ENCODE measurements around the gene NSG2. TPM values are rescaled to one million over a fixed set of nuclear protein-coding genes. Genes with fewer than 3 reads are reported as not detected.

NSG2 gene
- total RNA-seq, 1 experiment from 2014 or later, result 0.10 TPM

DNA sequence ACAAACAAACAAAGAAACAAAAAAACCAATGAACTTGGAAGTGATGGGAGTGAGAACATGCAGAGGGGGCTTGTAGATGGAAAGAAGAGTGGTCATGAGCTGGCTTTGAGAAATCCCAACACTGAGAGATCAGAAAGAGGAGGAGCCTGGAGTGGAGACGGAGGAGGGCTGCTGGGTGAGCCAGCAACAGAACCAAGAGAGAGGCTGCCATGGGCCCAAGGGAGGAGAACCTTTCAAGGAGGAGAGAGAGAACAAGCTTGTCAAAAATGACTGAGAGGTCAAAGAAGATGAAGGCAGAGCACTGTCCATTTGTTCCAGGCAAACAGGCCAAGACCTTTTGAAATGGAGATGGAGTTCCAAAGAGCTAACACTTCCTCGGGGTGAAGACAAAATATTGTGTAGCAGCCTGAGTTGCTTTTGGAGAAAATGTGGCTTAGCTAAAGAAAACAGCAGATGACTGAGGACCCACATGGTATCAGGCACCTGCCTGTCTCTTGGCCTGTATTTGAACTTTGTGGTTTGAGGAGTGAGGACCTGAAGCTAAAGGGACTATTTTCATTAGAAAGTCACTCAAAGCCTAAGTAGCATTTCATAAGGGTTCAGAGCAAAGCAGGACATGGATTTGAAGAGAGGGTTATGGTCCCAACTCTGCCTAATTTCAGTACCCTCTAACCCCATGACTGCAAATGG lies 13.1 kb downstream of the NSG2 start:
- no peak for DNase-seq (ENCODE audit: extremely low read depth, low read depth)

DNA sequence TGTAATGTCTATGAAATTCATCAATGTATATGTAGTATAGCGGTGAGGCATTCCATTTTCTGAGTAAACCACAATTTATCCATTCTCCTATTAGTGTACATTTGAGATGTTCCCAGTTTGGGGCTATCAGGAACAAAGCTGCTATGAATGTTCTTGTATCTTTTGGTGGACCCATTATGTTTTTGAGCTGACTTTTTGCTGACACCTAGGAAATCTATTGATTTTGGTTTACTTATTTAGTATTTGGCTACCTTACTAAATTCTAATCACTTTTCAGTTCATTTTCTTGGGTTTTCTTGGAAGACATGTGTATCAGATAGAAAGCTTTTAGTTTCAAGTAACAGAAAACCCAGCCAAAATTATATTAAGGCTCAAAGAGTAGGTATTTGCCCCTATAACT lies 13.7 kb downstream of the NSG2 start:
- DNase-seq (ENCODE audit: extremely low read depth, low read depth), result no peak

DNA sequence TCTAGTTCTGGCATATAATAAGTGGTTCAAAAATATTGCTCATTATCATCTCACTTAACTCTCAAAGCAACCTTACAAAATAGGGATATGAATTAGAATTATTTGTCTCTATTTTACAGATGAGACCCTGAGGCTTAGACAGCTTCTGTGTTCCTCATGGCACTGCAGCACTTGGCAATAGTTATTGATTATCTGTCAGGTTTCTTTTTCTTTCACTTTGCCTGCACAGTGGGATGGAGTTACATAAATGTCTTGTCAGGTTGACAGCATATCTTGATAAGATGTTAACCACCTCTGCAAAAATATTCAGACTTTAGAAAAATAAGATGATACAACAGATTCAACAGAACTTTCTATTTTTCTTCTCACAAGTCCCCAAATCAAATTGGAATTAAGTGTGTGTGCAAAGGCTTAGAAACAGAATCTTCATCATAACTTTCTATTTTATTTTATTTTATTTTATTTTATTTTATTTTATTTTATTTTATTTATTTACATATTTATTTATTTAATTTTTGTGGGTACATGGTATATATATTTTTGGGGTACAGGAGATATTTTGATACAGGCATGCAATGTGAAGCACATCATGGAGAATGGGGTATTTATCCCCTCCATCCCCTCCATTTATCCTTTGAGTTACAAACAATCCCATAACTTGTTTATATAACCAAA lies 17.7 kb downstream of the NSG2 start:
- DNase-seq (ENCODE audit: extremely low read depth, low read depth), result no peak

DNA sequence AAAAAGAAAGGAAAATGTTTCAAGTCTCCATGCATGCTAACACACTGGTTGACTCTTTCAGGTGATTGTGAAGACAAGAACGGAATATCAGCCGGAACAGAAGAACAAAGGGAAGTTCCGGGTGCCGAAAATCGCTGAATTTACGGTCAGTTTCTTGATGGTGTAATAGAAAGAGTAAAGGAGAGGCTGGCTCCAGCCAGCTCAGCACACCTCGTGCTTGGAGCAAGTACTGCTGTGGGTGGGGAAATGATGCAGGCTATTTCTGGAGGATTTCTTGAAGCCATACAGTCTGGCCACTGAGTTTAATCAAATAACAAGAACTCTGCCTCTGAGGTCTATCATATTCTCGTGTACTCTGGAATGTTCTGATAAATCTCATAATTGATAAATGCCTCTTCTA lies 18.7 kb downstream of the NSG2 start:
- no peak for DNase-seq (ENCODE audit: extremely low read depth, low read depth)

DNA sequence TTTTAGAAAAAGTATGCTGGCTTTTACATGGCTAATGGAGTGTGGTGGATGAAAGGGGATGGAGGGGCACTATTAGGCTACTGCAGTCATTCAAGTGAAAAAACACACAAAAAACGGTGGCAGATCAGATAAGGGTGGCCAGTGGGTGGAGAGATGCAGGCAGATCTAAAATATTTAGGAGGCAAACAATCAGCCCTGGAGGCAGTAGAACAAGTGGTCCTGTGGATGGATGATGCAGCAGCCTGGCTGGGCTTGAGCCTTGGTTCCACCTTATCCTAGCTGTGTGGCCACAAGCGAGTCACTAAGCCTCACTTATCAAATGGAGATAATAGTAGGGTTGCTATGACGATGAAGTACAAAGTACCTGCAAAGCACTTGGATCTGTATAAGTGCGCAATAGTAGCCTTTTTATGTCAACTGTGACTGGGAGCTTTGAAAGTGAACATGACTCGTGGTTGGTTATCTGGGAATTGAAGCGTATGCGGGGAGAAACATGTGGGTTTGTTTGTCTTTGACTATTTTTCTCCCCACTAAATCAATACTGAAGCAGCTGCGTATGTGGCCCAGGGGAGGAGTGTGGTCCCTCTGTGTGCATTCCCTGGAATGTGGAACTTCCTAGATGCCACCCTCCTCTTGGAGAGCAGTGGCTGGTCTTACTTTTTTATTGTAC lies 20.2 kb downstream of the NSG2 start:
- DNase-seq (ENCODE audit: extremely low read depth, low read depth), result no peak

DNA sequence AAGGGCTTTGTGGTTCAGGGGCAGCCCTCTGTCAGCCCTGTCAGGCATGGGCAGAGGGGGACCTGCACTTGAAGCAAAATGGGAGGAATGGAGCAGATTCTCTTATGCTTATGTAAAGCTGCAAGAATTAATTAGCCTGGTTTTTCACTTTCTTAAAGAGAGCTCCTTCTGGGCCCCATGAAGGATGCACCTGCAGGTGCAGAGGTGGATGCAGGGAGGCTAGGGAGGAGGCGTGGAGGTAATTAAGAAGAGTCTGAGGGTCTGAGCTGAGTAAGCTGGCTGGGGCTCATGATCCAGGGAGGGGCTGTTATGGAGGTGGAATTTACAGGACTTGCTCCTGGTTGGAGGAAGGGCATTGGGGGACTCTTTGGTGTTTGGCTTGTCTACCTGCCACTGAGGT lies 22.0 kb downstream of the NSG2 start:
- no peak for DNase-seq (ENCODE audit: extremely low read depth, low read depth)

DNA sequence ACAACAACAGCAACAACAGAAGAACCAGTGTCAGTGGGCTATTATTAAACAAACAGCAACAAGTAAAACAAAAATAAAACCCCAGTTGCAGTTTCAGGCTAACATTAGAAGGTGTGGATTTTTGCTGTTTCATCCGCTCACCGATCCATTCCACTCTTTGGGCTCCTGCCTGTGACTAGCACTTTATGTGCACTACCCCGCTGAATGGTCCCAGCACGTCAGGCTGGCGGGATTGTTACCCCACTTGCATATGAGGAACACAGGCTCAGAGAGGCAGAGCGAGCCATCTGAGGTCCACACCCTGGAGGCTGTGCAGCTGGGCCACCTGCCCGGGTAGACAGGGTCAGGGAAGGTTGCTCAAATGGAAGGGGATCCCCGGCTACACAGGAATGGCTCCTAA lies 26.0 kb downstream of the NSG2 start:
- DNase-seq (ENCODE audit: extremely low read depth, low read depth), result no peak

DNA sequence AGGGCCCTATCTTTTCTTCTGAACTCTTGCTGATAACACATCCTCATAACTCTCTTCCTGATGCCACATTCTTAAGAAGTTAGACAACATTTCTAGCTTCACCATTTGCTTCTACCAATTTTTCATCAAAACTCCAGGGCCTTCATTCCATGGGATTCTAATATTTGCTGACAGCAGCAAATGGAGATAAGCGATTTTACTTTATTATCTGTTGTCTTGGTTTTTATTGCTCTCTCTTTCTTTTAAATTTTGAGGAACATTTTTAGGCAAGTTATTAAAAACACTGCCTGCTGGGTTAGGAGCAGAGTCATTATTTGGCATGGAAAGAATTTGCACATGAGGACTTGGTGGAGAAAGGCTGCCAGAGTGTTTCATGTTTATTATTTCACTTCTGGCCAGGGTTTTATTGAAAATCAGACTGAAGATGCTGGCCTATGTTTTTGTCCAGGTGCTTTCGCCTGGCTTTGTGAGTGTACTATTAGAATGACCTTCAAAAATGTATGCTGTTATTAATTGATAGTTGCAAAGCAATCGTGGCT lies 27.7 kb downstream of the NSG2 start:
- no peak for DNase-seq (ENCODE audit: extremely low read depth, low read depth)

DNA sequence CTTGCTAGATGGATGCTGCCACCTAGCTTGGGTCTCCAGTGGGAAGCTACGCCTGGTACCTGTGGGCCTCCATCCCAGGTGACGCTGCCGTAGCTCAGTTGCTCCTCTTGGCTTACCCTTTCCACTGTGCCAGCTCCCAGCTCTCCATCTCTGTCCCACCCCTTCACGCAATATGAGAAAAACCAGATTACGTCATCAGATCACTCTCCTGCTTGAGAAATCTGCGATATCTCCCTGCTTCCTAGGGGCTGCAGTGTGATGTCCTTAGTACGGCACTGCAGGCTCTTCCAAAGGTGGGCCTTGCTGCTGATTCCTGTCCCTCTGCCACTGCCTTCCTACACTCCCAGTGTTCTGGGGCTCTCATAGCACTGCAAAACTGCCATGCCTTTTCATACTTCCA lies 28.9 kb downstream of the NSG2 start:
- no peak for DNase-seq (ENCODE audit: extremely low read depth, low read depth)

DNA sequence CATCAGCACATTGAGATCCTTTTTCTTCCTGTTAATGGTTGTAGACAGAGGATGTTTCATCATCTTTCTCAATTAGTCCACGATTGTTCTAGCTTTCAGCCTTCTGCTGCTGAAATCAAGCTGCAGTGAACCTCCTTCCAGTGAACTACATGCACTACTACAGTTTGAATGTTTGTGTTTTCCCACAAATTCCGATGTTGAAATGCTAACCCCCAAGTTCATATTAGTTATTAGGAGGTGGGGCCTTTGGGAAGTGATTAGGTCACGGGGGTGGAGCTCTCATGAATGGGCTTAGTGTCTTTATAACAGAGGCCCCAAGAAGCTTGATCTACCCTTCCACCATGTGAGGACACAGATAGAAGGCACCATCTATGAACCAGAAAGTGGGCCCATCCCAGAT lies 32.9 kb downstream of the NSG2 start:
- no peak for DNase-seq (ENCODE audit: extremely low read depth, low read depth)

DNA sequence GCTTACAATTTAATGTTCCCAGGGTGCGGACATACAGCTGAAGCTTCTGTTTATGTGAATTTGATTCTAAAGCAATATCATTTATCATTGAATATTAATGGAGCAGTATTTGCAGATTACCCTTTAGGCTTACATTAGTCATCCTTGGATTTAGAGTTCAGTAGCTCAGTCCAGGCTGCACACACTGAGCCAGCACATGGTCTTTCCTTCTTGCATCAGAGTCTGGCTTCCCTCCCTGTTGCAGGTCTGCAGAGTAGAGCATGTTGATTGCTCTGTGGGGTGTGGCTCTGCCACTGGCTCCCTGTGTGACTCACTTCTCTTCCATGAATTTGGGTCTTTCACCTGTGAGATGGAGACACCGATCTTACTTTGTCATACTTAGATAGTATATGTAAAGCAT lies 36.8 kb downstream of the NSG2 start:
- DNase-seq (ENCODE audit: extremely low read depth, low read depth), result no peak

DNA sequence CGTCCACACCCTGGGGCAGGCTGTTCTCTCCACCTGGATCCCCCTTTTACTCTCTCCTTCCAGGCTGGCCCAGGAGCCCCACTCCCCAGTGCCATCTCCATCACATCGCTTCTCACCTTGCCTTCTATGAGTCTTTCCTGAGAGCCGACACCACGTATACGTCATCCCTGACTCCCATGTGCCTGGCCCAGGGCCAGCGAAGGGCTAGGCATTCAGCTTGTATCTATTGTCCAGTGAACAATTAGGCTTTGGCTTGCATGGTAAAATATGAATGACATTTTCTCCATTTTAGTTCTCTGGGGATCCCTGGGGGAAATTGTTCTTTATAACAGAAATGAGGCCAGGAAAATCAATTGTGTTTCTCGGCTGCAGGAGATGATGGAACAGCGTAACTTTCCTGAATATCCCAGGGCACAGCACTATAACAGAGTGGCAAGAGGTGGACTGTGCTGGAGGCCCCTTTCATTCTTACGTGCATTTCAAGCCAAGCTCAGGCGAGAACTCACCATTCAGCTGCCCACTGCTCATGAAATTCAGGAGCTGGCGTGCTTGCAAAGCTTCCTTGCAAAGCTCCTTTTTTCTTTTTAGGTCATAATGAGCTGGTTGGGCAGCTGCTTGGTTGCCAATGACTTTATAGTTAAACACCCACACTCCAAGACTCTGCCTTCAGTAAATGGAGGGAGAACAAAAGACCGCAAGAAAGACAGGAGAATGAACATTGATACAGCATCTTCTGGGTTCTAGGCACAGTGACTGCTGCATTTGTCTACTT lies 37.7 kb downstream of the NSG2 start:
- no peak for DNase-seq (ENCODE audit: extremely low read depth, low read depth)

DNA sequence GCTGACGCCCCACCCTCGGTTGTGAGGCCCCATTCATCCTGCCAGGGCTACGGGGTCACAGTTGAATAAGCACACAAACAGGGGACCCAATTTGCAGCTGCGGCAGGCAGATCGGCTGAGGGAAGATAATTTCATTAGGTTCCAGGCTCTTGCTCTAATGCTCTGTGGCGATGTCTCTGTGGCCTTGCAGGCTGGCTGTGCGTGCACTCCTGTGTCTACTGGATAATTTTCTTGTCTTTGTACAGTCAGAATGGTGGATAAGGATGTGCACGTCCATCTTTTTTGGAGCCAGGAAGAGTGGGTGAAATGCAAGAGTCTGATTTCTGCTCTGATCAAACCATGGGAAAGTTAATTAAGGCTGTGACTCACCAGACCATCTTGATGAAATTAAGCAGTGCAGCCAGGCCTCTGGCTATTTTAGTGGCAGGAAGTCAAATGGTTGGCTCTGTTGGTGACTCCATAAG lies 39.2 kb downstream of the NSG2 start:
- no peak for DNase-seq (ENCODE audit: extremely low read depth, low read depth)

DNA sequence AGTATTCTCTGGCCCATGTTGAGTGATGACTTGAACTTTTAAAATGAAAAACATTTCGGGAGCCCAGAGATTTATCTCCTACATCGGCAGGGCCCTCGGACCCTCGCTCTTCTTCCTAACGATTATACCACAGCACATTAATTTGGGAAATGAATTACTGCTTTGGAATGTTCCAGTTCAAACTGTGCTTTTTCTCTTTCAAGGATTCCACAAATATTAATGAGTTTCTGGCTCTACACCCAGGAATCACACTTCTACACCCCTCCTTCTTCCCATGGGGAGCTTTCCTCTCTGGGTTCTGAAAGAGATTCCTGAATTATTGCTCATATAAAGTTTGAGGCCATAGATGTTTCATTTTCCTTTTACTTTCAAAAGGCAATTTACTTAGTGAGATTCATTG lies 41.2 kb downstream of the NSG2 start:
- no peak for DNase-seq (ENCODE audit: extremely low read depth, low read depth)

DNA sequence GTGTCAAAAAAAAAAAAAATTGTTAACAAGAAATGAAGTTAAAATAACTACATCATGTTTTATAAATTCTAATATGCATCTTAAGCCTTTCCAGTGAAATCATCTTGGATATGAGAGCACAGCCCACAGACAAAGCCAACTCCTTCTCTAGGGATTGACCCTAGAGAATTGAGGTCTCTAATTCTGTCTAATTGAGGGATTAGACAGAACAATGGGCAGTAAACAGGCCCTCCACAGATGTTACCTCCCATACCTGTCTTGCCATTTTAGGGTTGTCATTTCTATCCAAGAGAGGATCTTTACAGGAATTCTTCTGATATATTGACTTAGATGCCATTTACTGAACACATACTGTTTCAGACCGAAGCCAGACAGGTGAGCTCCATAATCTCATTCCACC lies 42.3 kb downstream of the NSG2 start:
- no peak for DNase-seq (ENCODE audit: extremely low read depth, low read depth)

DNA sequence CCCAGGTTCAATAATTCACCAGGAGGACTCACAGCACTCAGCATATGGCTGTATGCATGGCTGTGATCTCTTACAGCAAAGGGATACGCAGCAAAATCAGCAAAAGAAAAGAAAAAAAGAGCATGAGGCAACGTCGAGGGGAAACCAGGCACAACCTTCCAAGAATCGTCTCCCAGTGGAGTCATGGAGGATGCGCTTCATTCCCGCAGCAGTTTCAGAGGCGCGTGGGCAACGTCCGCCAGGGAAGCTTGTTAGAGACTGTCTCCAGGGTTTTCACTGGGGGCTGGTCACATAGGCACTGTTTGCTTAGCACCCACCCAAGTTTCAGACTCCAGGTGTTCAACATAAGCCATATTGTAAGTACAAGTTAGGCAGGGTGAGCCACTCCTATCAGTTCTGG lies 44.6 kb downstream of the NSG2 start:
- DNase-seq (ENCODE audit: extremely low read depth, low read depth), result no peak

DNA sequence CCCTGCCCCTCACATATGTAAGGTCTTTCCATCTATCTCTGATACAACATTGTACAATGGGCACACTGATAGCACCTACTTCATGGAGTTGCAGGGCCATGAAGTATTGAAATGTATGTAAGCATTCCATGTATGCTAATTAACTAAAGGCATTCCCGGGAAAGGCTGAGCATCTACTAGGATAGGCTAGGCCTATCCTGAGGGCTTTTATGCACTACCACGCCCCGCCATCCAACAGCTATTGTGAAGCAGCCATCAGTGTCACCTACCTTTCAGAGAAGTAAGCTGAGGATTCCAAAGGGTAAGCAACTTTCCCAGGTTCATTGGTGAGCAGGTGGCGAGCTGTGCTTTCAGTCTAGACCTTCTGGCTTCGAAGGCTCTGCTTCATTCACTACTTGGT lies 47.6 kb downstream of the NSG2 start:
- DNase-seq (ENCODE audit: extremely low read depth, low read depth), result no peak

DNA sequence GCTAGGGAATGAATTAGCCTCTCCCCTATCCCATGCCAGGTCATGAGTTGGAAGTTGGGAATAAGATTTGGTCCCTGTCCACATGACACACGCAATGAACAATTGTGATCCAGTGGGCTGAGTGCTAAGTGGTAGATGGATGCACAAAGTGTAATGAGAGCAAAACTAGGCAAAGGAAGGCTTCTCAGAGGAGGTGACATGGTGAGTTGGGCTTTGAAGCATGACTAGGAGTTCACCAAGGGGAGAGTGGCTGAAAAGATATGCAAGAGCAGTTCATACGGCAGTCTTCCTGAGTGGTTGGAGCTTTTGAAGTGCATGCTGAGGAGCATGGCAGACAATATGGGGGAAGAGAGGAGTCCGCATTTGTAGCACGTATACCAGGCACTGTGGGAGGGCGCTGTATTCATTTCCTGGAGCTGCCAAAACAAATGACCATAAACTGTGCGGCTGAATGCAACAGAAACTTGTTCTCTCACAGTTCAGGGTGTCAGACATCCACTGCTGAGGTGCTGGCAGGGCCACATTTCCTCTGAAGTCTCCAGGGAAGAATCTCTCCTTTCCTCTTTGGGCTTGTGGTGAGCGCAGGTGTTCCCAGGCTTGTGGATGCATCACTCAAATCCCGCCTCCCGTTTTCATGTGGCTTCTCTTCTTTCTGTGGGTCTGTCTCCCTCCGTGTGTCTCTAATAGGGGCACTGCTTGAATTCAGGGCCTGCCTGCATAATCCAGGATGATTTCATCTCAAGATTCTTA lies 49.5 kb downstream of the NSG2 start:
- no peak for DNase-seq (ENCODE audit: extremely low read depth, low read depth)

DNA sequence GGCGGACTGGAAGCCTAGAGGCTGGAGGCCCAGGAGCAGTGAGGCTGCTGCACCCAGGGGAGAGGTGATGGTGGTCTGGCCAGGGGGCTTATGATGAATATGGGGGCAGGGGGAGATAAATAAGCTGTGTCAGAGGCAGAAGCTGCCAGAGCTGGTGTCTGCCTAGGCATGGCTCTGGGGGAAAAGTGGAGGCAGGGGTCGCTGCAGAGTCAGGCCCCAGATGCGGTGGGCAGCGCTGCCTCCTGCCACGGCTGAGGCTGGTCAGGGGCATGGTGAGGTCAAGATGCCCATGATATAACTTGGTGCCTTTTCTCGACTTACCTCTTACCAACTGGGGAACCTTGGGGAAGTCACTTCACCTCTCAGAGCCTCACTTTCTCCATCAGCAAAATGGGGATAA lies 51.1 kb downstream of the NSG2 start:
- no peak for DNase-seq (ENCODE audit: extremely low read depth, low read depth)

DNA sequence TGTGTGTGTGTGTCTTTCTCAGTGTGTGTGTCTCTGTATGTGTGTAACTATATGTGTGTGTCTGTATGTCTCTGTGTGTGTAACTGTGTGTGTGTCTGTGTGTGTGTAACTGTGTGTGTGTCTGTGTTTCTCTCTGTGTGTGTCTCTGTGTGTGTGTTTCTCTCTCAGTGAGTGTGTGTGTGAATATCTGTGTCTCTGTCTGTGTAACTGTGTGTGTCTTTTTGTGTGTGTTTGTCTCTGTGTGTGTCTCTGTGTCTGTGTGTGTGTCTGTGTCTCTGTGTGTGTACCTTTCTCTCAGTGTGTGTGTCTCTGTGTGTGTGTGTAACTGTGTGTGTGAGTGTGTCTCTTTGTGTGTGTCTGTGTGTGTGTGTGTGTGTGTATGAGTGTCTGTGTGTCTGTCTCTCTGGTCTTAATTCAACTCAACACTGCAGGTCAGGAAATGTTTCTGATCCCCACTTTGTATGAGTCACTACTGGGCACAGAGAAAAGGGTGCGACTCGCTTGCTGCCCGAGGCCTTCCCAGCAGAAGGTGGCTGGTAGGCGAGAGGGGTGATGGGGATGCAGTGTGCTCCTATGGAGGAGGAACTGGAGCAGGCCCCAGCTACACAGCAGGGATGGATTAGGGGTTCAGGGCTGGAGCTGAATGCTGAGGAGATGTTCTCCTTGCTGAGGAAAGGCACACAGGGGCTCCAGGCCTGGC lies 52.1 kb downstream of the NSG2 start:
- DNase-seq (ENCODE audit: extremely low read depth, low read depth), result no peak

Measured in NCI-H460 (cell line).